SK-N-MC (cell line): Measurements from ENCODE around the gene TMED10.
A peak's percentile ranks its signal among the peaks of the same experiment; 100 is the strongest.
"Not testable (repeated sequence)": the region's sequence is repeated elsewhere in the genome, so short reads cannot be mapped to it uniquely, and the experiment has no call there.

ENCODE experiments used
- DNase-seq: peaks from one replicate; pipeline ENCODE4 v3.0.0-alpha.2; 2011; ENCODE audit warnings: low read depth, low spot score
- H3K27ac ChIP-seq: fragments of 200-600 bp; sonication (generic); 2 replicates; pipeline ENCODE4 v1.5.1; 2016; ENCODE audit warnings: mixed run types
- H3K36me3 ChIP-seq: fragments of 200-600 bp; sonication (generic); 2 replicates; pipeline ENCODE4 v1.6.1; 2017; ENCODE audit warnings: antibody characterized with exemption, low read length, mixed read lengths; ENCODE audit not compliant: insufficient read depth
- H3K4me3 ChIP-seq: fragments of 200-600 bp; sonication (generic); 2 replicates; pipeline ENCODE4 v1.5.1; 2016
- H3K9ac ChIP-seq: fragments of 200-600 bp; sonication (generic); 2 replicates; pipeline ENCODE4 v1.8.0; 2017; ENCODE audit warnings: mixed run types, mixed read lengths; ENCODE audit not compliant: insufficient read length
- H3K9me3 ChIP-seq: fragments of 200-600 bp; sonication (generic); 2 replicates; pipeline ENCODE4 v1.6.1; 2017; ENCODE audit warnings: low read depth, mild to moderate bottlenecking, antibody characterized with exemption, low read length, moderate library complexity, mixed read lengths
- EZH2 ChIP-seq: fragments of 200-600 bp; sonication (generic); IDR thresholded peaks from one replicate; pipeline ENCODE4 v1.6.1; 2017; ENCODE audit warnings: antibody characterized with exemption
- FOXP2 ChIP-seq: optimal IDR thresholded peaks from 2 replicates; pipeline ENCODE3; 2011; ENCODE audit warnings: mild to moderate bottlenecking, moderate library complexity; ENCODE audit not compliant: insufficient read depth; ENCODE audit errors: extremely low read length, control extremely low read depth
- POLR2AphosphoS5 ChIP-seq: IDR thresholded peaks from 2 replicates; pipeline ENCODE4 v1.6.1; 2012; ENCODE audit warnings: mild to moderate bottlenecking, low read depth, low read length, borderline replicate concordance

Gene TMED10

DNA sequence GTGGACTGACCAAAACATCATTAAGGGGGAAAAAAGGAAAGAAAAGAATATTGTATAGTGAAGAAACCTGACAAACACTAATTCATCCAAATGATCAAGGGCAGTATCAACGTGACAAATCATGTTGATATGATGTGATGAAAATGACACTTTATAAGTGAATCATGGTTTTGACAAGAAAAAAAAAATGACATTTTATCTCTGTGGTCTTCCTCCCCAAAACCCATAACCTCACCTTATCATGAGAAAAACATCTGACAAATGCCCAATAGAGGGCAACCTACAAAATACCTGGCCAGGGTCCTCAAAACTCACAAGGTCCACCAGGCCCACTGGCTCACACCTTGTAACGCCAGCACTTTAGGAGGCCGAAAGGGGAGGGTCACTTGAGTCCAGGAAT lies 13.8 kb downstream of the TMED10 start:
- Histone ChIP-seq H3K27ac (no peak overlapping the region), H3K36me3 (no peaks in the 10 kb centered on the region), H3K9ac (no peak overlapping the region), H3K9me3 (no peaks in the 10 kb centered on the region), H3K4me3 (no peak overlapping the region)
- TF ChIP-seq EZH2 (no peak), FOXP2 (no peak), POLR2AphosphoS5 (no peak)
- DNase-seq: no peak

DNA sequence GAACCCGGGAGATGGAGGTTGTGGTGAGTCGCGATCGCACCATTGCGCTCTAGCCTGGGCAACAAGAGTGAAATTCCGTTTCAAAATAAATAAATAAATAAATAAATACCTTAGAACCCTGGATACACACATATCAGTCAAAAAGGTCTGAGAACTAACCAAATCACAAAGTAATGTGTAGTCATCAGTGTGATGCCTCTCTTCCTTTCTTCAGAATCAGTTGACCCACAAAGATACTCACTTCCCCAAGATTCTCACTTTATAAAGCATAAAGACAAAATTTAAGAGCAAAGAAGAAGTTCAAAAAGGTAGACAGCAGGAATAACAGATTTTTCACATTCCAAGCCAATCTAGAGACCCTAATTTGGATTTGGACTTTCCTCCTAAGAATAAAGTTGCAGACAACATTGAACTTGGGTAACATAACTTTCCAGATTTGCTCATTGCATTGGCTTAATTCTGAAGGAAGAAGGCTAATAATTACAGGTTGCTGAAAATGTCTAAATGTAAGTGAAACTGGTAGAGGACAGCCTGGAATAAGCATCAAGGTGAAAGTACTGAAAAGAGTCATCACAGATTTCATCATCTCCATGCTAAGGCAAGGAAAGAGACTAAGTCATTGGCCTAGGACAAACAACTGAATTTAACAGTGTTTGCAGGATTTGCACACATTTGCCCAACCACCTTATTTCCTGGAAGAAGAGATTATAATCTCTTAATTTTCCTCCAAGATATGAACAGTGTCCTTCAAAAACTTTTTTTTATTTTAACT lies 17.4 kb downstream of the TMED10 start:
- TF ChIP-seq EZH2 (no peak), POLR2AphosphoS5 (no peak), FOXP2 (no peak)
- H3K9ac ChIP-seq: no peak overlapping the region
- peak overlapping the region; percentile 29 for H3K27ac ChIP-seq
- no peak for DNase-seq
- H3K36me3 ChIP-seq: no peaks in the 10 kb centered on the region
- no peak overlapping the region for H3K4me3 ChIP-seq
- H3K9me3 ChIP-seq: no peaks in the 10 kb centered on the region

DNA sequence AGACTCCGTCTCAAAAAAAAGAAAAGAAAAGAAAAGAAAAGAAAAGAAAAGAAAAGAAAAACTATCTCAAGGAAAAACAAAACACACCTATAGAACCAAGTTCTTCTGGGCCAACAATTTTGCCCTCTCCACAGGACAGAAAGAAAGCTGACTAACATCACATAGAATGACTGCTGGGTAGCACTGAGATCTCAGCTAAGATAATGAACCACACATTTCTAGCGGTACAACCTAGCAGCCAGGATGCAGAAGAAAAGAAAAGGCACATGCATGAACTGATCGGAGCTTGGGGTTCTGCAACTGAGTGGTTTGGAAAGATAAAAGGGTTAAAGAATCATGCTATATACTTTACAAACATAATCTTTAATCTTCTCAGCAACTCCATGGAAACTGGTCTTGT lies 19.5 kb downstream of the TMED10 start:
- Histone ChIP-seq H3K9me3 (no peaks in the 10 kb centered on the region), H3K9ac (no peak overlapping the region), H3K36me3 (peaks cover 1% of the 10 kb centered on the region; the same call in 1 of the 2 replicates), H3K27ac (no peak overlapping the region), H3K4me3 (no peak overlapping the region)
- no peak for DNase-seq
- TF ChIP-seq POLR2AphosphoS5 (no peak), EZH2 (no peak), FOXP2 (no peak)

DNA sequence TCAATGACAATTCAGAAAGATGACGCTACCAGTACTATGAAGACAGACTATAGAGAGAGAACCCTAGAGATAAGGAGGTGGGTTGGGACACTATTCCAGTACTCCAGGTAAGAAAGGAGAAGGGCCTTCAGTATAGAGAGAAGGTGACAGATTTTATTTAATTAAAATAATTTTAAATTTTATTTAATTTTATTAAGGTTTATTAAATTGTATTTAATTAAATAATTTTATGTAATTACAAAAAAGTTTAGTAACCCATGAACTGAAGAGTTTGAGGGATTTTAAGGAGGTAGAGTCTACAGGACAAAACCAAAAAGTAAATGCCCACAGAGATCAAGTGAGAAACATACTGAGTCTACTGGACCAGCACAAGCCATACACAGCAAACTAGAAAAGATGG lies 20.3 kb downstream of the TMED10 start:
- H3K36me3 ChIP-seq: peaks cover 8% of the 10 kb centered on the region; the same call in 1 of the 2 replicates
- H3K9ac ChIP-seq: no peak overlapping the region
- H3K9me3 ChIP-seq: no peaks in the 10 kb centered on the region
- H3K27ac ChIP-seq: no peak overlapping the region
- H3K4me3 ChIP-seq: no peak overlapping the region
- TF ChIP-seq EZH2 (no peak), FOXP2 (no peak), POLR2AphosphoS5 (no peak)
- no peak for DNase-seq

DNA sequence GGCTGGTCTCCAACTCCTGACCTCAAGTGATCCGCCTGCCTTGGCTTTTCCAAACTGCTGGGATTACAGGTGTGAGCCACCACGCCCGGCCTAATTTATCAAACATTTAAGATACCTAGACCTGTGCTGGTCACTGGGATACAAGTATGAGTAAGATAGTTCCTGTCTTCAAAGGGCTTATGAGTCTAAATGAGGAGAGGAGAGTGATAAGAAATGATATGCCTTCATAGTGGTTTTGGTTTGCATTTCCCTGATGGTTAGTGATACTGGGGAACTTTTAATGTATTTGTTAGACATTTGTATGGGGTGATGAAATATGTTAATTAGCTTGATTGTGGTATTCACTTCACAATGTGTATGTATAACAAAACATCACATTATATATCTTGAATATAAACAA lies 21.2 kb downstream of the TMED10 start:
- Histone ChIP-seq H3K9ac (no peak overlapping the region), H3K4me3 (no peak overlapping the region), H3K36me3 (peaks cover 15% of the 10 kb centered on the region), H3K27ac (no peak overlapping the region; the same call in 1 of the 2 replicates), H3K9me3 (no peaks in the 10 kb centered on the region)
- TF ChIP-seq FOXP2 (no peak), EZH2 (no peak), POLR2AphosphoS5 (no peak)
- no peak for DNase-seq

DNA sequence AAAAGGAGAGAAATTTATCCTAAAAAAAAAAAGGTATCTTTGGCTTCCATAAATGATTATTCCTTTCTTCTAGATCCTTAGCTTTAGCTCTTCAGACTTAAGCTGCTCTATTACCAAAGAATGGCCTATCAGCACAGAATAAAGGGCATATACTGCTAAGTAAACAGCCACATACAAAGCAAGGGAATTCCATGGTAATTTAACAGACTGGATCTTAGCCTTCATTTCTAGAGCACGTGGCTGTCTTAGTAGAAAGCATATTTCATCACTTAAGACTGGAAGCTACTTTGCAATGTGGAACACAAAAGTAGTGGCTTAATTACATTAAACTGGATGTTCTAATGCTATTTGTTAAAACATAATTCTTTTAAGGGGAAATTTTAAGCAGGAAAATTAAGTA lies 23.1 kb downstream of the TMED10 start:
- DNase-seq: no peak
- Histone ChIP-seq H3K36me3 (peaks cover 25% of the 10 kb centered on the region), H3K4me3 (no peak overlapping the region), H3K9me3 (no peaks in the 10 kb centered on the region), H3K27ac (peak overlapping the region; percentile 1; the same call in 1 of the 2 replicates), H3K9ac (no peak overlapping the region)
- TF ChIP-seq POLR2AphosphoS5: no peak
- TF ChIP-seq FOXP2: no peak
- TF ChIP-seq EZH2: no peak

DNA sequence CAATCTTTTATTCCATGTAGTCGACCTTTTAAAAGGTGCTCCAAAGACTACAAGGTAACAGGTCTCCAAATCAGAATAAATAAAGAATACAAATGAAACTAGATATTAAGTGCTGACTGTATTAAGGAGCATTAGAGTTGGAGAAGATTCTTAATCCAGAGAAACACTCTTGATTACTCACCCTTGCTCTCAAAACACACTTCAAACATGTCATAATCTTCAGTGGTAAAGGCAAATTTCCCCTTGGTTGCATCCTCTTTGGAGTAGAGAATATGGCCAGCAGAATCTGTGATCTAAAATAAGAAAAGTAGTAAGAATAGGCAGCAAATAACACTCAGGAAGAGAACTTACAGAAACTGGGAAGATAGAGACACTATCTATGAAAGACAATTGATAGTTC lies 24.6 kb downstream of the TMED10 start:
- H3K36me3 ChIP-seq: peaks cover 28% of the 10 kb centered on the region
- H3K27ac ChIP-seq: peak overlapping the region; percentile 54
- no peak overlapping the region for H3K9ac ChIP-seq
- DNase-seq: no peak
- H3K4me3 ChIP-seq: no peak overlapping the region
- TF ChIP-seq EZH2: no peak
- TF ChIP-seq POLR2AphosphoS5: no peak
- TF ChIP-seq FOXP2: no peak
- no peaks in the 10 kb centered on the region for H3K9me3 ChIP-seq

DNA sequence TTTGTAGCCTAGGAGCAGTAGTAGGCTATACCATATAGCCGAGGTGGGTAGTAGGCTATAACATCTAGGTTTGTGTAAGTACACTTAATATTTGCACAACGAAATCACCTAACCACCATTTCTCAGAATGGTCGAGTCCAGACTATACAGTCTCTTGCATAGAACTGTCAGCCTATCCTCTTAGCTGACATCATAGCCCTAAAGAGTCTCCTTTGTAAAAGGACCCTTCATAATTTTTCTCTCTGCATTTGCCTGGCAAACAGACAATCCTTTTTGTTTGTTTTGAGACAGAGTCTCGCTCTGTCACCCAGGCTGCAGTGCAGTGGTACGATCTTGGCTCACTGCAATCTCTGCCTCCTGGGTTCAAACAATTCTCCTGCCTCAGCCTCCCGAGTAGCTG lies 25.8 kb downstream of the TMED10 start:
- peaks cover 34% of the 10 kb centered on the region for H3K36me3 ChIP-seq
- DNase-seq, H3K9ac ChIP-seq, H3K9me3 ChIP-seq, H3K4me3 ChIP-seq: not testable (repeated sequence)
- H3K27ac ChIP-seq: peak overlapping the region; percentile 20

DNA sequence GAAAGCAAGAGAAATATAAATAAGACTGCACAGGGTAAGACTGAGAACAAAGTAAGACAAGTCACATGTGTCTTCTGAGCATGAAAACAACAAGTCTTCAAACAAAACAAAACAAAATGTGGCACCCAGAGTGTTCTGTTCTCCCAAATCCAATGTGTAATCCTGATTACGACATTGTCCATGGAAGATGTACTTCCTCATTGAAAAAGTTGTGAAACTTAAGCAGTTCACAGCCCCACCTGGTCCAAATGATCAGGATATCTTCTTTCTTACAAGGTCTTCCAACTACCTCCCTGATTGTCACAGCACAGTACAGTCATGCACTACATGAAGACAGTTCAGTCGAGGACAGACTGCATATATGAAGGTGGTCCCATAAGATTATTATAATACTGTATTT lies 26.3 kb downstream of the TMED10 start:
- DNase-seq: no peak
- Histone ChIP-seq H3K36me3 (peaks cover 37% of the 10 kb centered on the region), H3K9me3 (no peaks in the 10 kb centered on the region), H3K4me3 (no peak overlapping the region), H3K27ac (peak overlapping the region; percentile 20), H3K9ac (no peak overlapping the region)
- no peak for TF ChIP-seq EZH2
